ENCODE data around the gene TMEM198.

The TMEM198 gene

GRCh38 chr2:219592736-219593135, 48.9 kb downstream of the TMEM198 start:
- Mint-ChIP-seq H3K36me3 (ENCODE audit: low read depth) (no peaks in the 10 kb centered on the region), H3K4me3 (peak overlapping the region in 1 of 3 experiments; percentile 9), H3K27me3 (ENCODE audit: low read depth) (peaks cover under 1% of the 10 kb centered on the region), H3K9me3 (no peaks in the 10 kb centered on the region), H3K4me1 (peaks cover 47% of the 10 kb centered on the region), H3K27ac (peak overlapping the region; percentile 80 to 100 (median 93))
- TF ChIP-seq CTCF (IDR thresholded peaks at IDR 0.05; ENCODE audit: unreplicated experiment in 3 of 3), result no peak

- Mint-ChIP-seq H3K4me3 (peak overlapping the region in 1 of 3 experiments; percentile 9), H3K4me1 (peaks cover 49% of the 10 kb centered on the region), H3K36me3 (ENCODE audit: low read depth) (no peaks in the 10 kb centered on the region), H3K27me3 (ENCODE audit: low read depth) (no peaks in the 10 kb centered on the region), H3K27ac (peak overlapping the region; percentile 80 to 100 (median 93)), H3K9me3 (no peaks in the 10 kb centered on the region)
- TF ChIP-seq CTCF (IDR thresholded peaks at IDR 0.05; ENCODE audit: unreplicated experiment in 3 of 3), result no peak
Observed at GRCh38 chr2:219593154-219593553, 49.3 kb downstream of the TMEM198 start.

- peak overlapping the region; percentile 100 for H3K27ac Mint-ChIP-seq
- H3K36me3 Mint-ChIP-seq (ENCODE audit: low read depth), result no peaks in the 10 kb centered on the region
- peak overlapping the region; percentile 95 to 97 (median 97) for H3K4me3 Mint-ChIP-seq
- H3K9me3 Mint-ChIP-seq, result no peaks in the 10 kb centered on the region
- H3K4me1 Mint-ChIP-seq, result peaks cover 53% of the 10 kb centered on the region
- no peaks in the 10 kb centered on the region for H3K27me3 Mint-ChIP-seq (ENCODE audit: low read depth)
- peak in 1 of 3 experiments; percentile 39 for TF ChIP-seq CTCF (IDR thresholded peaks at IDR 0.05; ENCODE audit: unreplicated experiment in 3 of 3)
Observed at GRCh38 chr2:219595256-219595655, 51.4 kb downstream of the TMEM198 start.

- H3K27ac Mint-ChIP-seq, result peak overlapping the region; percentile 100
- H3K9me3 Mint-ChIP-seq, result no peaks in the 10 kb centered on the region
- peak overlapping the region; percentile 95 to 97 (median 97) for H3K4me3 Mint-ChIP-seq
- peaks cover 53% of the 10 kb centered on the region for H3K4me1 Mint-ChIP-seq
- no peaks in the 10 kb centered on the region for H3K27me3 Mint-ChIP-seq (ENCODE audit: low read depth)
- no peak for TF ChIP-seq CTCF (IDR thresholded peaks at IDR 0.05; ENCODE audit: unreplicated experiment in 3 of 3)
- peaks cover 12% of the 10 kb centered on the region for H3K36me3 Mint-ChIP-seq (ENCODE audit: low read depth)
Observed at GRCh38 chr2:219596954-219597551, 53.2 kb downstream of the TMEM198 start.

- no peak for TF ChIP-seq CTCF (IDR thresholded peaks at IDR 0.05; ENCODE audit: unreplicated experiment in 3 of 3)
Observed at GRCh38 chr2:219597552-219598307, 53.9 kb downstream of the TMEM198 start, which contains the start of gene STK11IP. TSS of gene STK11IP (plus strand) at chr2:219597857. CDS start at chr2:219598120, 263 bp downstream.

More at GRCh38 chr2:219597552-219598307, 53.9 kb downstream of the TMEM198 start, which contains the start of gene STK11IP:
- Mint-ChIP-seq H3K9me3 (no peaks in the 10 kb centered on the region), H3K4me3 (peak within 1 kb of the TSS; percentile 95 to 97 (median 97)), H3K27ac (peak within 1 kb of the TSS; percentile 100), H3K36me3 (ENCODE audit: low read depth) (peaks cover 15% of the 10 kb centered on the region), H3K27me3 (ENCODE audit: low read depth) (no peaks in the 10 kb centered on the region), H3K4me1 (peaks cover 47% of the 10 kb centered on the region)
